Panc1 (cell line): ENCODE results near the gene MGAT4A. TPM values are rescaled to one million over a fixed set of nuclear protein-coding genes. Genes with fewer than 3 reads are reported as not detected.

Source experiments
- ATAC-seq: fragments of 200-7000 bp; cut with Tn5 transposase; 2 replicates; pipeline ENCODE4 v1.9.1; 2020; ENCODE audit warnings: mild to moderate bottlenecking, moderate library complexity
- BruUV-seq: library from RNA; stranded (reverse); fragments of 400-500 nt; replicated peaks from 2 replicates; lab custom pipeline; 2021; lab: Mats Ljungman, UMichigan
- CTCF ChIA-PET: fragments of 300-600 bp; sonication (Branson Sonifier 250); formaldehyde crosslinking; loops from one replicate; lab custom pipeline; 2022; ENCODE audit warnings: antibody characterized with exemption; lab: Charles Lee
- POLR2A ChIA-PET: fragments of 300-600 bp; sonication (Branson Sonifier 250); formaldehyde crosslinking; loops from one replicate; lab custom pipeline; 2022; ENCODE audit warnings: antibody characterized with exemption; lab: Charles Lee
- DNase-seq: peaks from one replicate; pipeline ENCODE4 v3.0.0-alpha.2; 2010; ENCODE audit warnings: low read depth, low spot score
- H3K27ac ChIP-seq: 2 replicates; pipeline ENCODE4 v1.5.1; 2011; ENCODE audit warnings: mild to moderate bottlenecking, low read length, inconsistent platforms
- H3K27me3 ChIP-seq: fragments of 200-500 bp; sonication (Bioruptor generic); 2 replicates; pipeline ENCODE4 v1.6.0; 2014; ENCODE audit warnings: low read length, inconsistent platforms; ENCODE audit not compliant: control insufficient read depth, insufficient read depth
- H3K36me3 ChIP-seq: fragments of 200-500 bp; sonication (Bioruptor generic); 2 replicates; pipeline ENCODE4 v1.5.1; 2014; ENCODE audit warnings: inconsistent platforms, mild to moderate bottlenecking, low read length, moderate library complexity; ENCODE audit not compliant: control insufficient read depth, insufficient read depth
- H3K4me1 ChIP-seq: 2 replicates; pipeline ENCODE4 v1.5.1; 2011; ENCODE audit warnings: inconsistent platforms, mild to moderate bottlenecking, low read length, moderate library complexity; ENCODE audit not compliant: control insufficient read depth, insufficient read depth
- H3K4me3 ChIP-seq, 2 experiments: 2 replicates each; pipeline ENCODE4 v1.5.1; 2011 to 2012; ENCODE audit warnings: low read depth in 2 of 2, low read length in 2 of 2, mild to moderate bottlenecking in 2 of 2, inconsistent platforms in 1 of 2, moderate library complexity in 1 of 2
- H3K9me3 ChIP-seq: fragments of 200-500 bp; sonication (Bioruptor generic); 2 replicates; pipeline ENCODE4 v1.5.1; 2014; ENCODE audit warnings: low read depth, mild to moderate bottlenecking, inconsistent platforms, low read length, moderate library complexity; ENCODE audit not compliant: control insufficient read depth, insufficient read depth
- POLR2AphosphoS5 ChIP-seq: IDR thresholded peaks from 2 replicates; pipeline ENCODE4 v1.6.1; 2012; ENCODE audit warnings: mild to moderate bottlenecking, low read depth, low read length, moderate library complexity
- SIN3A ChIP-seq: IDR thresholded peaks from 2 replicates; pipeline ENCODE4 v1.6.1; 2012; ENCODE audit warnings: low read depth, mild to moderate bottlenecking, low read length, moderate library complexity, borderline replicate concordance; ENCODE audit not compliant: insufficient read depth
- TCF7L2 ChIP-seq: IDR thresholded peaks from 2 replicates; pipeline ENCODE4 v1.6.1; 2011; ENCODE audit warnings: mild to moderate bottlenecking, low read depth, low read length, inconsistent platforms
- in situ Hi-C: cut with HindIII; loops from 2 replicates; pipeline ENCODE4 v1.10.0; 2016; ENCODE audit warnings: low sequenced_read_pairs, low pct_unique_long_range_greater_than_20kb
- intact Hi-C: fragments of 100-400 bp; cut with micrococcal nuclease; formaldehyde crosslinking; loops from one replicate; pipeline ENCODE4 v1.10.0; 2022; ENCODE audit not compliant: unreplicated experiment
- total RNA-seq: library from RNA; stranded (reverse); gene quantifications from one replicate; pipeline ENCODE4 v1.2.1, GENCODE V29; 2021; ENCODE audit not compliant: unreplicated experiment
- TF ChIP-seq, protein P1 (sequence below): fragments of 450-650 bp; IDR thresholded peaks from 2 replicates; pipeline ENCODE4 v1.5.1; 2017; ENCODE audit warnings: mild to moderate bottlenecking
- TF ChIP-seq, protein P2 (sequence below), 2 experiments: IDR thresholded peaks; 2 replicates each; pipeline ENCODE4 v1.6.1; 2011 to 2012; ENCODE audit warnings: low read depth in 2 of 2, control low read depth in 1 of 2, low read length in 1 of 2, mild to moderate bottlenecking in 1 of 2, moderate library complexity in 1 of 2; ENCODE audit not compliant: insufficient read depth in 1 of 2

Gene MGAT4A
- total RNA-seq, 1 experiment from 2014 or later, result 4.4 TPM

DNA sequence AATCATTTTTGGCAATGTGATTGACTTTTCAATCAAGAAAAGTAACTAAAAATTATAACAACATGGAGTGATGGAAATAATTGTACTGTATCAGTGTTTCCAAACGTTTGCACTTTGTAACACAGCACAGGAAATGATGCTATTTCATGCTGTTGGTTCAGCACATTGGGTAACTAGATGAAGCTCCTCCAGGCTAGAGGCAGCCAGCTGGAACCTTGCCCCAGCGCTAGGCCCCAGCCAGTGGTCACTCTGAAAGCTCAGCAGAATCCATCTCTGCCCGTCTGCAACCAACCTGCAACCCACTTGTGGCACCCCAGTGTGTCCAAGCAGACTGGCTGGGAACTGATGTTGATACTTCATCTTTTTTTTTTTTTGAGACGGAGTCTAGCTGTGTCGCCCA, 107.3 kb downstream of the MGAT4A start:
- no peaks in the 10 kb centered on the region for H3K9me3 ChIP-seq
- H3K27me3 ChIP-seq, result no peaks in the 10 kb centered on the region; the same call in 1 of the 2 replicates
- no peaks in the 10 kb centered on the region for H3K4me1 ChIP-seq
- in situ Hi-C loops (no loop called here), intact Hi-C loops (no loop called here)
- no peak for DNase-seq
- BruUV-seq, result no TSS peak
- TF ChIP-seq POLR2AphosphoS5, result no peak
- TF ChIP-seq, protein P1, sequence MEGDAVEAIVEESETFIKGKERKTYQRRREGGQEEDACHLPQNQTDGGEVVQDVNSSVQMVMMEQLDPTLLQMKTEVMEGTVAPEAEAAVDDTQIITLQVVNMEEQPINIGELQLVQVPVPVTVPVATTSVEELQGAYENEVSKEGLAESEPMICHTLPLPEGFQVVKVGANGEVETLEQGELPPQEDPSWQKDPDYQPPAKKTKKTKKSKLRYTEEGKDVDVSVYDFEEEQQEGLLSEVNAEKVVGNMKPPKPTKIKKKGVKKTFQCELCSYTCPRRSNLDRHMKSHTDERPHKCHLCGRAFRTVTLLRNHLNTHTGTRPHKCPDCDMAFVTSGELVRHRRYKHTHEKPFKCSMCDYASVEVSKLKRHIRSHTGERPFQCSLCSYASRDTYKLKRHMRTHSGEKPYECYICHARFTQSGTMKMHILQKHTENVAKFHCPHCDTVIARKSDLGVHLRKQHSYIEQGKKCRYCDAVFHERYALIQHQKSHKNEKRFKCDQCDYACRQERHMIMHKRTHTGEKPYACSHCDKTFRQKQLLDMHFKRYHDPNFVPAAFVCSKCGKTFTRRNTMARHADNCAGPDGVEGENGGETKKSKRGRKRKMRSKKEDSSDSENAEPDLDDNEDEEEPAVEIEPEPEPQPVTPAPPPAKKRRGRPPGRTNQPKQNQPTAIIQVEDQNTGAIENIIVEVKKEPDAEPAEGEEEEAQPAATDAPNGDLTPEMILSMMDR, result no peak
- TF ChIP-seq SIN3A, result no peak
- TF ChIP-seq TCF7L2, result no peak
- TF ChIP-seq, protein P2, sequence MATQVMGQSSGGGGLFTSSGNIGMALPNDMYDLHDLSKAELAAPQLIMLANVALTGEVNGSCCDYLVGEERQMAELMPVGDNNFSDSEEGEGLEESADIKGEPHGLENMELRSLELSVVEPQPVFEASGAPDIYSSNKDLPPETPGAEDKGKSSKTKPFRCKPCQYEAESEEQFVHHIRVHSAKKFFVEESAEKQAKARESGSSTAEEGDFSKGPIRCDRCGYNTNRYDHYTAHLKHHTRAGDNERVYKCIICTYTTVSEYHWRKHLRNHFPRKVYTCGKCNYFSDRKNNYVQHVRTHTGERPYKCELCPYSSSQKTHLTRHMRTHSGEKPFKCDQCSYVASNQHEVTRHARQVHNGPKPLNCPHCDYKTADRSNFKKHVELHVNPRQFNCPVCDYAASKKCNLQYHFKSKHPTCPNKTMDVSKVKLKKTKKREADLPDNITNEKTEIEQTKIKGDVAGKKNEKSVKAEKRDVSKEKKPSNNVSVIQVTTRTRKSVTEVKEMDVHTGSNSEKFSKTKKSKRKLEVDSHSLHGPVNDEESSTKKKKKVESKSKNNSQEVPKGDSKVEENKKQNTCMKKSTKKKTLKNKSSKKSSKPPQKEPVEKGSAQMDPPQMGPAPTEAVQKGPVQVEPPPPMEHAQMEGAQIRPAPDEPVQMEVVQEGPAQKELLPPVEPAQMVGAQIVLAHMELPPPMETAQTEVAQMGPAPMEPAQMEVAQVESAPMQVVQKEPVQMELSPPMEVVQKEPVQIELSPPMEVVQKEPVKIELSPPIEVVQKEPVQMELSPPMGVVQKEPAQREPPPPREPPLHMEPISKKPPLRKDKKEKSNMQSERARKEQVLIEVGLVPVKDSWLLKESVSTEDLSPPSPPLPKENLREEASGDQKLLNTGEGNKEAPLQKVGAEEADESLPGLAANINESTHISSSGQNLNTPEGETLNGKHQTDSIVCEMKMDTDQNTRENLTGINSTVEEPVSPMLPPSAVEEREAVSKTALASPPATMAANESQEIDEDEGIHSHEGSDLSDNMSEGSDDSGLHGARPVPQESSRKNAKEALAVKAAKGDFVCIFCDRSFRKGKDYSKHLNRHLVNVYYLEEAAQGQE (IDR thresholded peaks at IDR 0.05; ENCODE audit: insufficient read depth in 1 of 2, low read depth in 2 of 2, low read length in 1 of 2), result no peak
- ChIA-PET CTCF (no interaction called here), POLR2A (no interaction called here)
- no peak overlapping the region for H3K27ac ChIP-seq
- ATAC-seq, result no peak
- no peak overlapping the region for H3K4me3 ChIP-seq
- H3K36me3 ChIP-seq, result no peaks in the 10 kb centered on the region

DNA sequence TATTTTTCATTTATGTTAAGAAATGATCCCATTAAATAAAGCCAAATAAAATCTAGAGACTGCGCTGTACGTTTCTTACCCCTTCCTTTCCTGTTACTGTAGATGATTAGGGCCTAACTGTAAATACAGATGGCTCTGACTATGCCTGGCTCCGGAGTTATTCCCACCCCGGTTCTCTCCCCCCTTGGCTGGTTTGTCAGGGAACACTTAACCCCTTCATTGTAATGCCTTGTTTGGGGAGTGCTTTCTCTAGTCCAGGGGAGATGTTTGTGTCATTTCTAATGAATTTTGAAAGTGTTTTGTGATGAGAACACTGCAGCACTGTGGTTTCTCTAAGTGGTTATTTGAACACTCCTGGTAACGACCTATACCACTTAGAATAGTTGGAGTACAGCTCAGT, 113.8 kb downstream of the MGAT4A start:
- in situ Hi-C loops, result no loop called here

More for the DNA sequence above, 113.8 kb downstream of the MGAT4A start:
- no peaks in the 10 kb centered on the region for H3K4me1 ChIP-seq
- intact Hi-C loops, result no loop called here
- DNase-seq (no peak), ATAC-seq (no peak)
- no TSS peak for BruUV-seq
- no peaks in the 10 kb centered on the region for H3K9me3 ChIP-seq
- POLR2A ChIA-PET, result no interaction called here
- CTCF ChIA-PET, result no interaction called here
- no peaks in the 10 kb centered on the region for H3K27me3 ChIP-seq
- no peak overlapping the region for H3K4me3 ChIP-seq
- H3K36me3 ChIP-seq, result peaks cover 18% of the 10 kb centered on the region
- no peak overlapping the region for H3K27ac ChIP-seq
- TF ChIP-seq, protein P1, result no peak
- TF ChIP-seq SIN3A (no peak), TCF7L2 (no peak), POLR2AphosphoS5 (no peak)
- TF ChIP-seq, protein P2 (IDR thresholded peaks at IDR 0.05; ENCODE audit: insufficient read depth in 1 of 2, low read depth in 2 of 2, low read length in 1 of 2), result no peak
